Astrocyte (in vitro differentiated cells and primary cell): ENCODE measurements around the gene SIVA1. TPM values are rescaled to one million over a fixed set of nuclear protein-coding genes. Genes with fewer than 3 reads are reported as not detected.

Experiments used
- DNase-seq: peaks from one replicate; pipeline ENCODE4 v3.0.0-alpha.2; 2010; ENCODE audit warnings: low read depth
- FAIRE-seq: peaks from 2 replicates; lab custom pipeline; 2011; peaks lifted over from hg19 to GRCh38; lab: Jason Lieb, UNC
- H2AFZ ChIP-seq: 2 replicates; pipeline ENCODE4 v1.6.0; 2012; ENCODE audit warnings: low read depth, low read length, inconsistent platforms
- H3K27ac ChIP-seq: 2 replicates; pipeline ENCODE4 v1.5.1; 2011; ENCODE audit warnings: low read depth, low read length, inconsistent platforms
- H3K27me3 ChIP-seq: 2 replicates; pipeline ENCODE4 v1.6.0; 2011; ENCODE audit warnings: low read length, inconsistent platforms; ENCODE audit not compliant: insufficient read depth
- H3K36me3 ChIP-seq: 2 replicates; pipeline ENCODE4 v1.5.1; 2011; ENCODE audit warnings: low read length, inconsistent platforms; ENCODE audit not compliant: insufficient read depth
- H3K4me1 ChIP-seq: 2 replicates; pipeline ENCODE4 v1.5.1; 2011; ENCODE audit warnings: low read length, inconsistent platforms; ENCODE audit not compliant: insufficient read depth
- H3K4me2 ChIP-seq: 2 replicates; pipeline ENCODE4 v1.6.0; 2012; ENCODE audit warnings: low read length, inconsistent platforms
- H3K4me3 ChIP-seq: 2 replicates; pipeline ENCODE4 v1.5.1; 2011; ENCODE audit warnings: low read depth, mild to moderate bottlenecking, low read length, inconsistent platforms; ENCODE audit not compliant: insufficient read depth
- H3K79me2 ChIP-seq: 2 replicates; pipeline ENCODE4 v1.6.0; 2012; ENCODE audit warnings: mild to moderate bottlenecking, low read length, inconsistent platforms; ENCODE audit not compliant: insufficient read depth
- H3K9ac ChIP-seq: 2 replicates; pipeline ENCODE4 v1.6.0; 2012; ENCODE audit warnings: mild to moderate bottlenecking, low read length, inconsistent platforms
- H3K9me3 ChIP-seq: 2 replicates; pipeline ENCODE4 v1.5.1; 2012; ENCODE audit warnings: low read depth, mild to moderate bottlenecking, low read length, inconsistent platforms; ENCODE audit not compliant: insufficient read depth
- H4K20me1 ChIP-seq: 2 replicates; pipeline ENCODE4 v1.6.0; 2012; ENCODE audit warnings: low read length, inconsistent platforms; ENCODE audit not compliant: insufficient read depth
- H3K27ac Mint-ChIP-seq: one replicate; pipeline ENCODE4 v1.8.0; 2021; ENCODE audit warnings: mild to moderate bottlenecking, mixed read lengths; ENCODE audit not compliant: unreplicated experiment
- H3K27me3 Mint-ChIP-seq: one replicate; pipeline ENCODE4 v1.8.0; 2021; ENCODE audit warnings: low read depth, mixed read lengths; ENCODE audit not compliant: unreplicated experiment
- H3K36me3 Mint-ChIP-seq: one replicate; pipeline ENCODE4 v1.8.0; 2021; ENCODE audit warnings: low read depth, mixed read lengths; ENCODE audit not compliant: unreplicated experiment
- H3K4me1 Mint-ChIP-seq: one replicate; pipeline ENCODE4 v1.8.0; 2021; ENCODE audit warnings: low read depth, mixed read lengths; ENCODE audit not compliant: unreplicated experiment
- H3K4me3 Mint-ChIP-seq: one replicate; pipeline ENCODE4 v1.8.0; 2021; ENCODE audit warnings: mild to moderate bottlenecking, moderate library complexity, mixed read lengths; ENCODE audit not compliant: unreplicated experiment
- H3K9me3 Mint-ChIP-seq: one replicate; pipeline ENCODE4 v1.8.0; 2021; ENCODE audit warnings: mild to moderate bottlenecking, mixed read lengths; ENCODE audit not compliant: unreplicated experiment
- CTCF ChIP-seq: IDR thresholded peaks from 2 replicates; pipeline ENCODE4 v1.5.1; 2011; ENCODE audit warnings: low read depth, mild to moderate bottlenecking, inconsistent platforms, low read length, moderate library complexity; ENCODE audit not compliant: insufficient read depth
- EZH2 ChIP-seq: IDR thresholded peaks from 2 replicates; pipeline ENCODE4 v1.6.1; 2012; ENCODE audit warnings: mild to moderate bottlenecking, low read length, inconsistent platforms; ENCODE audit not compliant: insufficient read depth
- total RNA-seq: library from RNA; stranded (reverse); gene quantifications from 2 replicates; pipeline ENCODE4 v1.2.1, GENCODE V29; 2021

The SIVA1 gene
- total RNA-seq, 1 donor from 2014 or later = 51.0 TPM

- Mint-ChIP-seq H3K9me3 (no peaks in the 10 kb centered on the region), H3K27ac (no peak overlapping the region), H3K27me3 (no peaks in the 10 kb centered on the region), H3K4me1 (peaks cover 3% of the 10 kb centered on the region), H3K36me3 (peaks cover 18% of the 10 kb centered on the region), H3K4me3 (no peak overlapping the region)
- TF ChIP-seq EZH2 = no peak
- no peak for TF ChIP-seq CTCF
- H3K9me3 ChIP-seq = no peaks in the 10 kb centered on the region
- no peak overlapping the region for H2AFZ ChIP-seq
- H3K4me3 ChIP-seq = no peak overlapping the region
- H3K27ac ChIP-seq = no peak overlapping the region
- FAIRE-seq (no peak), DNase-seq (no peak)
- peaks cover 3% of the 10 kb centered on the region for H3K4me1 ChIP-seq
- H4K20me1 ChIP-seq = peaks cover 26% of the 10 kb centered on the region
- H3K27me3 ChIP-seq = no peaks in the 10 kb centered on the region
- no peaks in the 10 kb centered on the region for H3K79me2 ChIP-seq
- H3K4me2 ChIP-seq = no peak overlapping the region
- H3K9ac ChIP-seq = no peak overlapping the region
- peaks cover 4% of the 10 kb centered on the region for H3K36me3 ChIP-seq
Observed at GRCh38 chr14:104771374-104771773, 18.4 kb downstream of the SIVA1 start.

- Mint-ChIP-seq H3K27ac (no peak overlapping the region), H3K4me1 (peaks cover 3% of the 10 kb centered on the region), H3K27me3 (no peaks in the 10 kb centered on the region), H3K36me3 (peaks cover 21% of the 10 kb centered on the region), H3K4me3 (no peak overlapping the region), H3K9me3 (no peaks in the 10 kb centered on the region)
- peaks cover 3% of the 10 kb centered on the region for H3K4me1 ChIP-seq
- H4K20me1 ChIP-seq = peaks cover 33% of the 10 kb centered on the region
- FAIRE-seq (no peak), DNase-seq (no peak)
- peaks cover 2% of the 10 kb centered on the region for H3K79me2 ChIP-seq
- no peak overlapping the region for H3K9ac ChIP-seq
- no peaks in the 10 kb centered on the region for H3K27me3 ChIP-seq
- no peak for TF ChIP-seq CTCF
- no peak for TF ChIP-seq EZH2
- H3K4me2 ChIP-seq = no peak overlapping the region
- no peak overlapping the region for H3K4me3 ChIP-seq
- no peaks in the 10 kb centered on the region for H3K9me3 ChIP-seq
- no peak overlapping the region for H2AFZ ChIP-seq
- H3K27ac ChIP-seq = no peak overlapping the region
- peaks cover 4% of the 10 kb centered on the region for H3K36me3 ChIP-seq
Observed at GRCh38 chr14:104771918-104772706, 19.2 kb downstream of the SIVA1 start.
